CD4-positive, alpha-beta T cell (primary cell): ENCODE results near the gene CASKIN2. TPM values are rescaled to one million over a fixed set of nuclear protein-coding genes. Genes with fewer than 3 reads are reported as not detected.

Experiments used
- ATAC-seq: fragments of 200-7000 bp; cut with Tn5 transposase; one replicate; pipeline ENCODE4 v1.10.0; 2022; ENCODE audit warnings: mild to moderate bottlenecking; ENCODE audit not compliant: poor library complexity
- CTCF ChIA-PET: fragments of 350-600 bp; sonication (Branson Sonifier 250); formaldehyde crosslinking; loops from one replicate; lab custom pipeline; 2021; ENCODE audit warnings: antibody characterized with exemption, inconsistent platforms; lab: Charles Lee
- POLR2A ChIA-PET: fragments of 350-600 bp; sonication (Branson Sonifier 250); formaldehyde crosslinking; loops from one replicate; lab custom pipeline; 2021; ENCODE audit warnings: antibody characterized with exemption, inconsistent platforms; lab: Charles Lee
- DNase-seq, 14 experiments: peaks; one replicate each; pipeline ENCODE4 v3.0.0-alpha.2; 2013 to 2020; ENCODE audit warnings: mixed read lengths in 2 of 14
- H3K27ac ChIP-seq, 2 donors: one replicate each; pipeline versions ENCODE4 v1.5.1 to v1.7.0; 2013; ENCODE audit warnings: low read length in 2 of 2, low read depth in 1 of 2, mild to moderate bottlenecking in 1 of 2
- H3K27me3 ChIP-seq, 2 experiments: 1 replicate in 1 of 2; 2 replicates in 1 of 2; pipeline versions ENCODE4 v1.6.1 to v1.7.0; 2013; ENCODE audit warnings: low read length in 2 of 2, control low read depth in 1 of 2, mild to moderate bottlenecking in 1 of 2, moderate library complexity in 1 of 2; ENCODE audit not compliant: insufficient read depth in 2 of 2, control insufficient read depth in 1 of 2
- H3K36me3 ChIP-seq: one replicate; pipeline ENCODE4 v1.6.1; 2013; ENCODE audit warnings: low read length, control low read depth; ENCODE audit not compliant: insufficient read depth
- H3K4me1 ChIP-seq: one replicate; pipeline ENCODE4 v1.6.1; 2013; ENCODE audit warnings: low read length, control low read depth; ENCODE audit not compliant: insufficient read depth
- H3K4me3 ChIP-seq: one replicate; pipeline ENCODE4 v1.5.1; 2013; ENCODE audit warnings: mild to moderate bottlenecking, low read length, moderate library complexity
- H3K9me3 ChIP-seq, 2 experiments: 1 replicate in 1 of 2; 2 replicates in 1 of 2; pipeline versions ENCODE4 v1.6.1 to v1.7.0; 2013; ENCODE audit warnings: low read length in 2 of 2, mild to moderate bottlenecking in 2 of 2, control low read depth in 1 of 2, moderate library complexity in 1 of 2; ENCODE audit not compliant: control insufficient read depth in 1 of 2, insufficient read depth in 1 of 2
- H3K27ac Mint-ChIP-seq: one replicate; pipeline ENCODE4 v1.8.0; 2020; ENCODE audit warnings: mixed read lengths
- H3K27me3 Mint-ChIP-seq: one replicate; pipeline ENCODE4 v1.8.0; 2021; ENCODE audit warnings: mixed read lengths
- H3K36me3 Mint-ChIP-seq: one replicate; pipeline ENCODE4 v1.8.0; 2021; ENCODE audit warnings: low read depth, mixed read lengths
- H3K4me1 Mint-ChIP-seq: one replicate; pipeline ENCODE4 v1.8.0; 2021; ENCODE audit warnings: low read depth, mixed read lengths
- H3K4me3 Mint-ChIP-seq: one replicate; pipeline ENCODE4 v1.8.0; 2020; ENCODE audit warnings: mild to moderate bottlenecking, mixed read lengths
- H3K9me3 Mint-ChIP-seq: one replicate; pipeline ENCODE4 v1.8.0; 2020; ENCODE audit warnings: mixed read lengths
- CTCF ChIP-seq: fragments of 200-600 bp; IDR thresholded peaks from one replicate; pipeline ENCODE4 v1.8.0; 2022; ENCODE audit warnings: antibody characterized with exemption, mild to moderate bottlenecking
- intact Hi-C, 2 experiments: fragments of 100-400 bp; cut with DNase I in 1 of 2; cut with micrococcal nuclease in 1 of 2; formaldehyde crosslinking; loops; one replicate each; pipeline versions ENCODE4 v1.15.1 to v1.9.0; 2023 to 2025; cut with DNase I, micrococcal nuclease
- total RNA-seq, 174 experiments: library from RNA in 2 of 174; stranded (reverse) in 2 of 174; gene quantifications; one replicate each; pipeline ENCODE4 v1.2.3 and lab custom pipeline; 2021 to 2026

CASKIN2 gene
- total RNA-seq, 2 experiments from 2014 or later, result 0.17 to 0.25 TPM

- ChIA-PET CTCF (no interaction called here), POLR2A (interaction anchor here (0.6 to 1.1 kb wide), 2 partner anchors 15 to 251 kb away, joined by 3 to 5 read pairs; partner anchors contain the start of gene TSEN54)
- no peak overlapping the region for H3K27ac ChIP-seq
- Mint-ChIP-seq H3K27ac (no peak overlapping the region), H3K36me3 (peaks cover 19% of the 10 kb centered on the region), H3K9me3 (no peaks in the 10 kb centered on the region), H3K4me3 (no peak overlapping the region), H3K4me1 (peaks cover 32% of the 10 kb centered on the region), H3K27me3 (no peaks in the 10 kb centered on the region)
- no peaks in the 10 kb centered on the region for H3K9me3 ChIP-seq
- H3K4me1 ChIP-seq, result peaks cover 32% of the 10 kb centered on the region
- TF ChIP-seq CTCF, result no peak
- H3K4me3 ChIP-seq, result no peak overlapping the region
- ATAC-seq, result no peak
- peaks cover 9% of the 10 kb centered on the region for H3K36me3 ChIP-seq
- no peaks in the 10 kb centered on the region for H3K27me3 ChIP-seq
- intact Hi-C loops, result no loop called here
- DNase-seq, result no peak
Measured at GRCh38 chr17:75531721-75532072, 16.4 kb upstream of the CASKIN2 start.

GRCh38 chr17:75530837-75531720 lies 15.7 kb upstream of the CASKIN2 start:
- no peak overlapping the region for H3K4me3 Mint-ChIP-seq
- Histone ChIP-seq H3K36me3 (peaks cover 9% of the 10 kb centered on the region), H3K27me3 (no peaks in the 10 kb centered on the region), H3K4me1 (peaks cover 37% of the 10 kb centered on the region), H3K4me3 (no peak overlapping the region), H3K27ac (no peak overlapping the region), H3K9me3 (no peaks in the 10 kb centered on the region)
- POLR2A ChIA-PET, result interaction anchor here (0.6 kb wide), 1 partner anchor 252 kb away, joined by 3 read pairs; no protein-coding TSS in a partner anchor
- no peak for DNase-seq
- no peaks in the 10 kb centered on the region for H3K9me3 Mint-ChIP-seq
- H3K27me3 Mint-ChIP-seq, result no peaks in the 10 kb centered on the region
- H3K36me3 Mint-ChIP-seq, result peaks cover 19% of the 10 kb centered on the region
- CTCF ChIA-PET, result no interaction called here
- no peak for TF ChIP-seq CTCF
- H3K4me1 Mint-ChIP-seq, result peaks cover 34% of the 10 kb centered on the region
- intact Hi-C loops, result no loop called here
- no peak overlapping the region for H3K27ac Mint-ChIP-seq
- ATAC-seq, result no peak

GRCh38 chr17:75526555-75527270 lies 11.4 kb upstream of the CASKIN2 start:
- Histone ChIP-seq H3K36me3 (peaks cover 26% of the 10 kb centered on the region), H3K4me3 (peak overlapping the region; percentile 56), H3K9me3 (no peaks in the 10 kb centered on the region), H3K4me1 (peaks cover 28% of the 10 kb centered on the region), H3K27ac (no peak overlapping the region), H3K27me3 (no peaks in the 10 kb centered on the region)
- Mint-ChIP-seq H3K4me3 (peak overlapping the region; percentile 82), H3K27me3 (no peaks in the 10 kb centered on the region), H3K27ac (no peak overlapping the region), H3K36me3 (peaks cover 25% of the 10 kb centered on the region), H3K9me3 (no peaks in the 10 kb centered on the region), H3K4me1 (peaks cover 24% of the 10 kb centered on the region)
- DNase-seq (no peak), ATAC-seq (no peak)
- CTCF ChIA-PET, result interaction anchor here (1.9 kb wide), 1 partner anchor 11 kb away, joined by 11 read pairs; the partner anchor contains the start of genes CASKIN2 and TSEN54
- POLR2A ChIA-PET, result interaction anchor here (1.1 to 3.3 kb wide), 2 partner anchors 8 to 10 kb away, joined by 3 to 57 read pairs; partner anchors contain the start of gene TSEN54
- TF ChIP-seq CTCF, result no peak
- intact Hi-C loops, result loop anchor here (5.0 to 10.0 kb wide), 3 partner anchors 61 to 328 kb away; partner anchors contain the start of genes MYO15B (in 1 of the 2), RECQL5 (in 1 of the 2), SAP30BP (in 1 of the 2) and WBP2 (in 1 of the 2)
